ENCODE results near the gene GOLGB1.
"Not testable (repeated sequence)": the region's sequence is repeated elsewhere in the genome, so short reads cannot be mapped to it uniquely, and the experiment has no call there.

The GOLGB1 gene

DNA sequence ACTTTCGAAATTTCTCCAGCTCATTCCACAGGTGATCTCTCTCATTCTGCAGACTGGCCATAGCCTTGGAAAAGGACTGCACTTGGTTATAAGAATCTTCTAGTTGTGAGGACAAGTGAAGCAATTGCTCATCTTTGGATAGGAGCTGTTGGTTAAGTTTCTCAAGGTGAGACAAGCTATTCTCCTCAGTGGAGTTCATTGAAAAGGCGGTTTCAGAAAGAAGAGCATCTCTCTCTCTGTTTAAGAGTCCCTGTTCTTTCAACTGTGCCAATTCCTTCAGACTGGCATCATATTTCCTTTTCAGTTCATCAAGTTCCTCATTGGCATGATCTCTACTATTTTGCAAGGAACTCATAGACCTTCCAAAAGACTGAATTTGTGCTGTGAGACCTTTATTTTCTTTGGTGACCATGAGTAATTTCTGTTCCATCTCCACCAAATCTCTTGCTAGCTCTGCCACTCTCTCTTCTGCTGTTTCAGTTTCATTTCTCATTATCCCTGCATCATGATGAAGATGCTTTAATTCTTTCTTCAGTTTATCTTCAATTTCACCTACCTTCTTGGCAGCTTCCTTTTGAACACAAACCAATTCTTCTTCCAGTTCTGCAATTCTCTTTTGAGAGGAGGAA lies 58.6 kb downstream of the GOLGB1 start:
- no peak for DNase-seq

DNA sequence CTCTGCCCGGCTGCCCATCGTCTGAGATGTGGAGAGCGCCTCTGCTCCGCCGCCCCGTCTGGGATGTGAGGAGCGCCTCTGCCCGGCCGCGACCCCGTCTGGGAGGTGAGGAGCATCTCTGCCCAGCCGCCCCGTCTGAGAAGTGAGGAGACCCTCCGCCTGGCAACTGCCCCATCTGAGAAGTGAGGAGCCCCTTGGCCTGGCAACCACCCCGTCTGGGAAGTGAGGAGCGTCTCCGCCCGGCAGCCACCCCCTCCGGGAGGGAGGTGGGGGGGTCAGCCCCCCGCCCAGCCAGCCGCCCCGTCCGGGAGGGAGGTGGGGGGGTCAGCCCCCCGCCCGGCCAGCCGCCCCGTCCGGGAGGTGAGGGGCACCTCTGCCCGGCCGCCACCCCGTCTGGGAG lies 60.8 kb downstream of the GOLGB1 start:
- not testable (repeated sequence) for DNase-seq

DNA sequence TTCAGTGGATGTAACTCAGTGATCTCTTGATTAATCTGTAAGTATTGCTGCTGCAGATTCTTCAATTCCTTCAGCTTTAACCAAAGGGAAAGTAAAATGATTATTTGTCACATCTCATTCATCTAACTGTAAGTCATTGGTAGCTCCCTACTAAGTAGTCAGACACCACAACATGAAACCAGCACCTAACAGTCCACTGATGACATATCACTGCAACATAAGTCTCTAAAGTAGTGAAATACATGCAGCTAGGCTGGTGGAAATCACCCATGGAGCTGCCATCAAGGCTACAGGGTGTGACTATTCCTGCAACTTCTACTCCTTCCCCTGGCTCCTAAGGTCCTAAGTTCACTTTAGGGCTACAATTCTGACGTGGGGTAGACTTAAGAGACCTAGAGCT lies 67.7 kb downstream of the GOLGB1 start:
- no peak for DNase-seq

DNA sequence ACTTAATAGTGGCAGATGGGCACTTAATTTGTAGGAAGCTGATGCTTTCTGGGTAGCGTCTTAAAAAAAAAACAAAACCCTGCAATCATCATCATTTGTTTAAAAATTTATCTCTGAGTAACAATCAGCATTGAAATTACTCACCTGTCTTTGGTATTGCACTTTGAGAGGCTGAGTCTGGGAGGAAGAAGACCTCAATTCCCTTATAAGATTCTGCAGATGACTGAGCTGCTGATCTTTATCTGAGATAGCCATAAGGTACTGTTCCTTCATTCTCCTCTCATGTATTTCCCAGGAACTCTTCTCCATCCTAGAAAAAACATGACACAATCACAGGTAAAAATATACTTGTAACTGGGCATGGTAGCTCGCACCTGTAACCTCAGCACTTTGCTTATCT lies 72.4 kb downstream of the GOLGB1 start:
- DNase-seq = no peak

DNA sequence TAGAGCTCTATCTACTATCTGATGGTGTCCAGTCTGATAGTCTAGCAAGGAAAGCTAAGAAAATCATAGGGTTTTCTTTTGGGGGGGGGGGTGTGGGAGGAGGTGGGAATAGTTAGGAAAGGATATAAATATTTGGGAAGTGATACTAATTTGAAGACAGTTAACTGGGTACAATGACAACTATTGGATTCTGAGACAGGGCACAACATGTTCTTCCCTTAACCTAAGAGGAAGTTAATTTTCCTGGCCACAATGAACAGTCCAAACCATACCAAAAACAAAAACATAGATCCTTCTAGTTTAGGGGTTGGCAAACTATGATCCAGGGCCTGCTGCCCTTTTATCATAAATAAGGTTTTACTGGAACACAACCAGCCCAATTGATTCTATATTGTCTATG lies 78.9 kb downstream of the GOLGB1 start:
- DNase-seq = no peak

DNA sequence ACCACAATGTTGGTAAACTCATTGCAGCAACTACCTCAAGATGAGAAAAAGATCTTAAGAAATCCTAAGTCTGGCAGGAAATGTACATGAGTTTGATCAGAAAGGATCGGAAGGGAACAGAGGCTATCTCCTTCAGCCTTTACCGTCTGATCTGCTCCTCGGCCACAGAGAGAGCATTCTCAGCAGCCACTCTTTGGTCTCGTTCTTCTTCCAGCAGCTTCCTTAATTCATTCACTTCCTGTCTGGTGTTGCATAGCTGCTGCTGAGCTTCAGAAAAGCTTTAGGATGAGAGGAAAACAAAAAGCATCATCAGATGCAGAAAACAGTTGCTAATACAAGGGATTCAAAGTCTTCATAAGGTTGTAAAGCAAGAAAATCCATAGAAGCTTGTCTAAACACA lies 82.2 kb downstream of the GOLGB1 start:
- DNase-seq = no peak

DNA sequence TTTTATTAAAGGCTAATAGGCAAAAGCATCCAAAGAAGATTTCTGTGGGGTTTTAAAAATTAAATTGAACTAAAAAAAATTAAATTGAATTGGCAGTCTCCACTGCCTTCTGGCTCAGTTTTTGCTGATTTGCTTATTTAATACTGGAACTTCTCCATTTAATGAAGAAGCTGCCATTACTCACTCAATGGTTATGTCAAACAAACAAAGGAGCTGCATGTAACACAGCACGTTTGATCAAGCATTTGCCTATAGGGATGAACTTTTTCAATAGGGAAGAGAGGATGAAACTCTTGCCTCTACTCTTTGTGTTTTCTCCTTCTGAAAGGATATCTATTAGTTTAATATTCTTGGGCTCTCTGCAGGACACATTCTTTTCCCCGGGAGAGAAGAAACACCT lies 84.1 kb downstream of the GOLGB1 start:
- no peak for DNase-seq

DNA sequence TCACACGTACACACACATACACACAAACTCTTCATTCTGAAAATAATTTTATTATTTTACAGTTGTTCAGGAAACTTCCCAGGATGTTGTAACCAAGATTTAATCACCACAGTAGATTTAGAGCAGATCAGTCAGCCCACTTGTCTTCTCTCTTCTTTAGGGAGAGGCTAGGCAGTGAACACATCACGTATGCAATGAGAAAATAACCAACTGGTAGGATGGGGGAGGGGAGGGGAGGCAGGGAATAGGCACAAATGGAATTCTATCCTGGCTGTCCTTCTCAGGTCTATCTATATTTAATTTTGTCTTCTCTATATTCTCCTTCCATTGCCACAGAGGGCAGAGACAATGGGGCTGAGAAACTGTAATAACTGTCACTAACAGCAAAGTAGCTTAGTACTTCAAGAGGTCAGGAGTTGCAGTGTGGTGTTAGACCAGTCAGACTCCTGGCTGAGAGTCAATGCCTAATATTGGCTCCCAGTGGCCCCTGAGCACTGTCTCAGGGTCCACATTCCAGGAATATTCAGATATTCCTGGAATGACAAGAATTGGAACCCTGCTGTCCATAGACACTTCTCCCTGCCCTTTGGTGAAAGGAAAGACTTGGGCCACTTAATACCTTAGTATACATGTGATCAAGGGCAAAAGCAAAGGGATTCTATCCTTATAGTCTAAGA lies 86.2 kb downstream of the GOLGB1 start:
- no peak for DNase-seq

DNA sequence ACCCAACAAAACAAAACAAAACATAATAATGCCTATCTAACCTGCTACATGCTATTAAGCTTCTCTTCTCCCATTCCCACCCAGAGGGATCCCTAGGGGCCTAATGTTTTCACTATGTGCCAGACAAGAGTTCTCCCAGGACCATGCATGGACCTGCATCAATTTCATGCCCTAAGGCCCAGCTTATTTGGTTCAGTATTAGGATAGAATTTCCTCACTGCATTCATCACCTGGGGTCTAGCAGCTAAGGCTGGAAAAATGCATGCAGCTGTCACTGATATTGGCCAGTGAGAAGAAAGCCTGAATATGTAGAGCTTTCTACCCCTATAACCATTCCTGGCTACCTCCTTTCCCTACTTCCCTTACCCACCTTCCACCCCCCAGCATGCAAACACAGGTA lies 86.8 kb downstream of the GOLGB1 start:
- no peak for DNase-seq

DNA sequence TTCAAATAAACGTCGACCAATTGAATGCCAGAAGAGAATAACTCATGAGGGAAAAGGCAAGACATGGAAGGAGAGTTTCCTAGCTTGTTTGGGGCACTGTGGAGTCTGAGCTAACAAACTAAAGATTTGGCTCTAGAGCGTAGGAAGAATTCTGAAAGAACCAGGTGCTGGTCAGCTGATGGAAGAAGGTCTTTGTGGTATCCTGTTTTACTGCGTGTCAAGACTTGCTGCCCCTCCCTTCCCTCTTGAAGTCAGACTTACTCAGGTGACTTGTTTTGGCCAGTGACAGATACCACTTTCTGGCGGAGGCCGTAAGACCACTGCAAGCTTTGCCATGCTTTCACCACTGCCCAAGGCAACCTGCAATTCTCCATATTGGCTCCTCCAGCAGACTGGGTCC lies 88.2 kb downstream of the GOLGB1 start:
- DNase-seq = no peak

DNA sequence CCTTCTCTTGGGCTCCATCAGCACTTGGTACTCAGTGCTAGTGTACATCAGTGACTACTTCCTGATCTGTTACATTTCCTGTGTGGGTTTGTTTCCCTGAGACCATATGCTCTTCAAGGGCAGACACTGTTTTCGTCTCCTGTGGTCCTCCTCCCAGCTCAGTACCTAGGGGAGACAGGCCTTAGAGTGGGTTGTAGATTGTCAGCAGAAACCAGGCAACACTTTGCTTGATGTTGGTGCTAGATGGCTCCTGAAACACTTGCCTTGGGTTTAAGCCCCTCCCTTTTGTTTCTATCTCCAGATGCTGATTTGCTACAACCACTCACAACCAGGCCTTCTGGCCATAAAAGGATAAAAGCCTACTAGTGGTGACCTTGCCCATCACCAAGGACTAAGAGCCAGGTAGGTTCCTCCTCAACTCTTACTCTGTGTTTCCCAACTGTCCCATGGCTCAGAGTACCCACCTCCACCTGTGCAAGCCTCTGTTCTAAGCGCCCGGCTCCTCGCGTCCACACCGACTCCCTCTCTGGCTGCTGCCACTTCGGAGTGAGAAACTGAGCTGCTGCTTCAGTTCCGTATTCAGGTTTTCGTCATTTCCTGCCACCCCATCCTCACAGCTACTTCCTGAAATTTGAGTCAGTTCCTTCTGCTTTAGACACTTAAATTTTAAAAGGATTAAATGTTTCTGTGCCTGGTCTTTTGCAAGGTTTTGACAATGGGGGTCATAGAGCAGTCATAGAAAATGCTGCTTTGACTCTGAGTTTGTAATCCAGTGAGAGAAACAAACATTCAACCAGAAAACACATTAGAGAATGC lies 89.0 kb downstream of the GOLGB1 start, which contains the start of gene HCLS1:
Gene HCLS1, minus strand, starts transcription at position 548 of the 816 bp plus-strand sequence. CDS start 2,556 bp downstream, outside the sequence.
- DNase-seq = peak; percentile 67 to 75

DNA sequence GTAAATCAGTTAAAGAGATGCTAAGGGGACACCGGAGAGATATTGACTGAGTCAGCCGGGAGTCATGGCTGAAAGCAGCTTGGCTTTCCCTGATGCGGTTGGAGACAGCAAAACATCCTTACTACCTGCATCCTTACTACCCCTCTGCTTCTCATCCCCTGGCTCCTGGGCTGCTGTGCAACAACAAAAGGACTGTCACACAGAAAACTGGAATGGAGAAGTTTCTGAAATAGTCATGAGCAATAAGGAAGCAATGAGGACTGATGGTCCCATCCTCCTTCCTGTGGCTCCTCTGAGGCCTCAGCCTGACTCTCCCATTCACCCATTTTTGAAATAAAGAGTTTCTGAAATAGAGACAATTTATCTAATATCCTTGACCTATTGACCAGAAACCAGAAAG lies 90.0 kb downstream of the GOLGB1 start:
- peak in 1 of 2 experiments; percentile 14 for DNase-seq

DNA sequence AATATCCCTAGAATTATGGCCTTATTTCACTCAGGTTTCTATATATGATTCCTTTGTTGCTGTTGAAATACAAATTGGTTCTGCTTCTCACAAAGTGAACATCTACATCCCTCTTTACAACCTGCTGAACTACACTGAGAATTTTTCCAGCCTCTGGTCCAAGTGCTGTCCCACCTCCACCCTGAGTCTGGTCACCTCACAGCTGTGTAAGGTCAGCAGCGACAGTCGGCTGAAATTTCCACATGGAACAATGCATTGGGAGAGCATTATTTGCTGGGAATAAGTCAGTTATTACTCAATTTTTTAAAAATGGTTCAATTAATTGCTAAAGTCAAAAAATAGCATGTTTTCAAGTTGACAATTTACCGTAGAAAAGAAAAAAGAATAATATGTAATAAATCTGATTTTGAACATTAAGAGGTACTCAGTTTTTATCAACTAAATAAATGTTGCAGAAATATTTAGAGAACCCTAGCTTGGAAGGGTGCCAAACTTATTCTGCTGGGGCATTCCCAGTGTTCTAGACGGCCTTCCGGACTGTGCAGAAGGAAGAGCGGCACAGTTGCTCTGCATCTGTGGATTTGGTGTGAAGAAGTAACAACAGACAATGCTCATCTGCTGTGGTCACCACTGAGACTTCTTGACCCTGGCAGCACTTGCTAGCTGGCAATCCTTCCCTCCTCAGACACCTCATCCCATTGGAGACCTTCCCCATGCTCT lies 90.7 kb downstream of the GOLGB1 start:
- DNase-seq = no peak

DNA sequence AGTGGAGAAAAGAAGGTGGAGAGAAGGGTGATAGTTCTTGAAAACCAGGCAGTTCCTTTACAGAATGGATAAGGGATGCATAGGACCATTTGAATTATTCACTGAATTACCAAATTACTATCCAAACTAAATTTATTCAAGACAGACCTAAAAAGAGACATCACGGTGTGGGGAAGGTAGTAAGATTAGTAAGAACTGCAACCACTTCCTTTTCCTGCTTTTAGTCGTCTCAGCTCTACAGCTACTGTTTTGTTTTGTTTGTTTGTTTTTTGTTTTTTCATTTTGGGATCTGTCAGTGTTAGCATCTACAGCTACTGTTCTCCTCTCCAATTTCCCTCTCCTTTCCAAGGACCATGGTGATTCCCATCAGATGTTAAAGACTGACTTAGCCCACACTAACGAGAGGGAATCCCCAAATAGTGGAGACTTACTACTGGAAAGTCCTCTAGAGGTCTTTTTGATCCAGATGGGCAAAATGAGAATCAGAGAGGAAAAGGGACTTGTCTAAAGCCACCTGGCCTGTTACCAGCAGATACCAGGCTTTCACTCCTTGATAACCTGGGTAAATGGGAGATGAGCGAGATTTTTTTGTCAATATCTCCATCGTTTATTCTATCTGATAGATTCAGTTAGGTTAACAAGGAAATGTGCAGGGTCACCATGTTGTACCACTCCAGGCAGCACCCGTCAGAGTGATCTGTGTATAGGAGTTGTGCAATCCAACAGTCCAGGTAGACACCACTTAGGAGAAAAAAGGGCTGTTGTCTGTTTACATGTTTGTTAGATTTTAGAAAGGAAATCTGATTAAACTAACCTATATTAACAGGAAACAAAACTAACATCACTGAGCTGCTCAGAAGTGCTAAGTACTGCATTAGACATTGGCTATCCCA lies 94.8 kb downstream of the GOLGB1 start:
- DNase-seq = no peak

DNA sequence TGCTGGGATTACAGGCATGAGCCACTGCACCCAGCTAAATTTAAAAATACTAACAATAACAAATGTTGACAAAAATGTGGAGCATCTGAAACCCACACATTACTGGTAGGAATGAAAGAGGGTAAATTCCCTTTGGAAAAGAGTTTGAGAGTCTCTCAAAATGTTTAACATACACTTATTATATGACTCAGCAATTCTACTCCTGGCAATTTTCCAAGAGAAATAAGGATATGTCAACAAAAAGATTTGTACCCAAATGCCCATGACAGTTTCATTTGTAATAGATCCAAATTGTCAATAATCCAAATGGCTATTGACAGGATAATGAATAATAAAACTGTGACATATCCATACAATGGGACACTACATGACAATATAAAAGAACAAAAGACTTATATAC lies 97.9 kb downstream of the GOLGB1 start:
- no peak for DNase-seq

DNA sequence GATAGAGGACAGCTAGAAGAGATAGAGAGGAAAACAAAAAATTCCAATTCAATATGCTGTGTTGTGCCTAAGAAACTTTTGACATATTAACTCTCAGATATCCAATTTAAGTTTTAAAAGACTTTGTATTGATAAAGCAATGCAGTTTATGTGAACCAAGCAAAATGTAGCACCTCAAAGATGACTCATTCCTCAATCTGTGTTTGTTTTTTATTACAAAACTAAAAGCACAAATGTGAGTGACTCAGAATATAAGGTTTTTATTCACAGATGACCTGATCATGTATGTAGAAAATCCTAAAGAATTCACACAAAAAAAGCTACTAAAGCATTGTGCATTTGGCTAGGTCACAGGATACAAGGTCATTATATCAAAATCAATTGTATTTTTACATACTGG lies 99.9 kb downstream of the GOLGB1 start:
- DNase-seq = no peak

DNA sequence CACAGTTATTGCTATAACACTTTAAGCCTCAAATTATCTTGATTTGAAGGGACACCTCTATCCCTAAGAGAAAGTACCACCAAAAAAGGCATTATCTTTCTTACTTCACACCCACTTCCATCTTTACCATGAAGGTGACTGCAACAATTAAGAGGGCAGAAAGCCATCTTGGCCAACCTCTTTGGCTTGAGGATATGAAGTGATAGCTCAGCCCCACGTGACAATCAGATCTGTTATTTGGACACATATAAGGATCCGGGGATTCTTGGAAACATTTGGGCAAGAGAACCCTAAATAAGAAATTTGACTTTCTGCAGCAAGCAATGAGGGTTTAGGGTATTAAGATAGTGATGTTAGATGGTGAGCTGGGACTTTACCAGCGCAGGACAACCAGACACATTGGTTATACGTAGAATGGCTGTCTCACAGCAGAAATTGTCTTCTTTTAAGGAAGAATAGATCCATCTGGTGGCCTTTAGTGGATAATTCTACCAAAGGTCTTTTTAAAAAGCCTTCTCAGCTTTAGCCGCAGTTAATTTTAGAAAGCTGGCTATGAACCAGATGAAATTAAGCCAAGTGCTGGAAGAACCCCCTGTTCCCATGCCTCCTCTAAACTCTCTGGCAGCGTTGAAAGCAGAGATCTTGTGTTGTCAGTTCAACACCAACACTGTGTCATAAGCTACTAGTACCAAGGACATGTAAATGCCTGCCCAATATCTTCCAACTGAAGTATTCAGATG lies 101.2 kb downstream of the GOLGB1 start:
- DNase-seq = no peak

DNA sequence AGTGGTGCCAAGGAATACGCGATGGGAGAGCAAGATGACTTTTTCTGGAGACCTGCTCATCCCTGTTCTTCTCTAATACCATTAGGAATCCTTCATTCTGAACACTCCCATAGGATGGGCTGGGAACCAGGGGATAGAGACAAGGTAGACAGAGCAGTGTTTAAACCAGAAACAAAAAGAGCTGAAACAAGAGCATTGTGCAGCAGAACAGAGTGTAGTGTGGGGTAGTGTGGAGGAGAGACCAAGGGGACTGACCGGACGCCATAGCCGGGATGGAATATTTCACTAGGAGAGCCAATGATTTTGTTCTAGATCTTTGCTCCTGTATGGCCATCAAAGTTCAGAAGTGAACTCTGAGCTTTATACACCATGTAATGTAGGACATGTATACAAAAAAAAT lies 104.5 kb downstream of the GOLGB1 start:
- DNase-seq = no peak

DNA sequence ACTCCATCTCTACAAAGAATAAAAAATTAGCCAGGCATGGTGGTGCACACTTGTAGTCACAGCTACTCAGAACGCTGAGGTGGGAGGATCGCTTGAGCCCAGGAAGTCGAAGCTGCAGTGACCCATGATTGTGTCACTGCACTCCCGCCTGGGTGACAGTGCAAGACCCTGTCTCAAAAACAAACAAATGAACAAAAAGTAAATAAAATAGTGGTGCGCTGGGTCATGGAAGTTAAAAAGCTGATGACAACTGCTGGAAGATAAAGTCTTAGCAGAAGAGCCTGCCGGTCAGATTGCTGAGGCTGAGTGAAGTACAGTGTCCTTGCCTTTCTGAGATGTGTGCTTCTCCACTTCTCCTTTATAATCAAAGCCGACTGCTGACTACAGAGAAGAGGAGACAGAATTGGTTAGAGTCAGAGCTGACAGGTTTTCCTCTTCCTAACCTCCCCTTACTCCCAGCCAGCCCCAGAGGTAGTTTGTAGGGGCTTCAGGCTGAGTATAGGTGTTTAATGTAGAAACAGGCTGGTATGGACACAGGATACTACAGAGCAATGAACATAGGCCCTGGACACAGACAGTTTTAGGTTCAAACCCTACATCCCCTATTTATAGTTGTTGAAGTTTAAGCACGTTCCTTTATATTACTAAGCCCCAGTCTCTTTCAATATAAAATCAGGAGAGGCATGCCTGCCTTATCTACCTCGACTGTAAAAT lies 106.8 kb downstream of the GOLGB1 start:
- DNase-seq = no peak

DNA sequence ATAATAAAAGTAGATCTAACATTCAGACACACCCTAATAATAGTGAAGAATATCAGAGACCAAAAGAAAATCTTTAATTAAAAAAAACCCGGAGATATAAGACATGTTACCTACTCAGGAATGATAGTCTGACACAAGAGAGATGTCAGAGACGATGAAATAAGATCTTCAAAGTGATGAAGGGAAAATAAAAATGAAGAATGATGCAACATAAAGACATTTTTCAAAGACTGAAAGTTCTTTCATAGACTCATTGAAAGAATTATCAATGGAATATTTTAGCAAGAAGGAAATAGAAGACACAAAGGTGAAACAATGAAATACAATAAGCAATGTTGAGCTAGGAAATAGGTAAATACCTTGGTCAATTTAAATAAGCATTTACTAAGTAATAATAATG lies 108.4 kb downstream of the GOLGB1 start:
- no peak for DNase-seq

DNA sequence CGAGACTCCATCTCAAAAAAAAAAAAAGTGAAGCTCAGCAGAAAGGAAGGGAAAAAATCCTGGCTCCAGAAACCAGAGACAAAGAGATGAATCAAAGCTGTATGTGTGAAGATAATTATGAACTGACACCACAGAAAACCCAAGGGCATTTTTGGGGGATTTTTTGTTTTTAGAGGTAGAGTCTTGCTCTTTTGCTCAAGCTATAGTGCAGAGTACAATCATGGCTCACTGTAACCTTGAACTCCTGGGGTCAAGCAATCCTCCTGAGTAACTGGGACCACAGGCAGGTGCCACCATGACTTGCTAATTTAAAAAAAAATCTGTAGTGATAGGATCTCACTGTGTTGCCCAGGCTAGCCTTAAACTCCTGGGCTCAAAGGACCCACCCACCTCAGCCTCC lies 111.6 kb downstream of the GOLGB1 start:
- no peak for DNase-seq
